Kidney (tissue), 14 donors: ENCODE measurements around the gene MYCN. TPM values are rescaled to one million over a fixed set of nuclear protein-coding genes. Genes with fewer than 3 reads are reported as not detected.

Source experiments
- DNase-seq, 5 donors: peaks; one replicate each; pipeline ENCODE4 v3.0.0-alpha.2; 2013 to 2020
- FAIRE-seq: peaks from 2 replicates; lab custom pipeline; 2012; peaks lifted over from hg19 to GRCh38; lab: Jason Lieb, UNC
- H3K27ac ChIP-seq, 2 donors: one replicate each; pipeline ENCODE4 v1.7.0; 2013; ENCODE audit warnings: low read depth in 2 of 2, low read length in 2 of 2, inconsistent platforms in 1 of 2
- H3K27me3 ChIP-seq: one replicate; pipeline ENCODE4 v1.7.1; 2013; ENCODE audit warnings: low read length, inconsistent platforms; ENCODE audit not compliant: control insufficient read depth, insufficient read depth
- H3K36me3 ChIP-seq, 3 donors: one replicate each; pipeline versions ENCODE4 v1.7.0 to v1.7.1; 2013; ENCODE audit warnings: low read length in 3 of 3, control low read depth in 1 of 3, inconsistent platforms in 1 of 3; ENCODE audit not compliant: insufficient read depth in 3 of 3, control insufficient read depth in 2 of 3
- H3K4me1 ChIP-seq, 3 donors: one replicate each; pipeline versions ENCODE4 v1.7.0 to v1.7.1; 2013; ENCODE audit warnings: low read length in 3 of 3, inconsistent platforms in 1 of 3, low read depth in 1 of 3; ENCODE audit not compliant: control insufficient read depth in 2 of 3, insufficient read depth in 2 of 3
- H3K4me3 ChIP-seq, 3 donors: one replicate each; pipeline versions ENCODE4 v1.7.0 to v1.8.1; 2013; ENCODE audit warnings: low read length in 3 of 3, control low read depth in 1 of 3, inconsistent platforms in 1 of 3
- H3K9ac ChIP-seq, 3 donors: one replicate each; pipeline versions ENCODE4 v1.7.0 to v1.7.1; 2013; ENCODE audit warnings: low read length in 3 of 3, control low read depth in 1 of 3, inconsistent platforms in 1 of 3
- H3K9me3 ChIP-seq, 3 donors: one replicate each; pipeline versions ENCODE4 v1.7.0 to v1.7.1; 2013; ENCODE audit warnings: low read length in 3 of 3, control low read depth in 1 of 3, inconsistent platforms in 1 of 3; ENCODE audit not compliant: control insufficient read depth in 2 of 3, insufficient read depth in 1 of 3
- intact Hi-C: fragments of 100-400 bp; cut with DNase I; formaldehyde crosslinking; loops from one replicate; pipeline ENCODE4 v1.11.1; 2022
- polyA plus RNA-seq: library from polyadenylated mRNA; stranded (reverse); fragments of 350-450 nt; fragmentation: Illumina TruSeq; extraction: RNeasy Lipid Tissue Mini Kit (QIAGEN cat#74804); gene quantifications from one replicate; pipeline ENCODE4 v1.2.3, GENCODE V29; 2014; ENCODE audit warnings: low read depth, low replicate concordance; ENCODE audit not compliant: insufficient read depth
- total RNA-seq: library from RNA; stranded (reverse); fragmentation: NEBNext Ultra II Directional; extraction: Animal tissue kit (Norgen Biotek cat#: 25700); gene quantifications from one replicate; pipeline ENCODE4 v1.2.1, GENCODE V29; 2021
- TF ChIP-seq, protein P1 (sequence below): IDR thresholded peaks from 3 replicates; pipeline ENCODE4 v1.5.1; 2012; ENCODE audit warnings: mild to moderate bottlenecking, moderate library complexity, borderline replicate concordance; ENCODE audit not compliant: insufficient read depth; ENCODE audit errors: extremely low read depth
- donor health status: control.
- donor health status: control.
- donor health status: control.
- donor health status: control.
- donor health status: control.
- donor health status: DM: yes; HTN: yes; CAD: no.
- donor health status: Normal renal cell carcinoma (clear cell type).

The MYCN gene
- total and polyA plus RNA-seq, 2 donors from 2014 or later = 1.7 to 2.2 TPM

DNA sequence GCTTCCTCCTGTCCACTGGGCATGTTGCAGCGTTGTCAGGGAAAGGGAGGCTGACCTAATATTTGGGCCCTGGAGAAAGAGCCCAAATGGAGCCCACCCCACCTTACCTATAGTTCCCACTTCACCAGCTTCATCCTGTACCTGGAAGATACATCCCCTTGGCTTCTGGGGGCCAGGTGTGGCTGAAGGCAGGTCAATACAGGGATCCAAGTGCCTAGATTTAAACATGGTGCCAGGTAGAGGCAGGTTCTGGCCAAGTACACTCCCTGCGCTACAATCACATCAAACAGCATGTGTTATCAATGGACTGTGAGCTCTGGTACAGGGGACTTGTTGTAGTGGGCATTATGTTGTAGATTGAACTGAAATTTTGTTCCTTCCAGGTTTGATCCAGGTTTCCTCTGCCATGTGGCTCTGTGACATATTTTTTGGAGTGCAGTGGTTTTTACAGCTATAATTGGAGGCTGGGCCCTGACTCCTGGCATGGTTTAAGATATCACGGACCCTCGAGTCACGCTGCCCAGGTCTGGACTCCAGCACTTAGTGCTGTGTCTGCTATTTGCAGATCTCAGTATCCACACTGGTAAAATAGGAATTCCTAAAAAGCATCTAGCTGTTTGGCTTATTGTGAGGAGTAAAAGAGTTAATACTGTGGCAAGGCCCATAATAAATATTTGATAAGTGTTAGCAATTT lies 23.8 kb downstream of the MYCN start:
- Histone ChIP-seq H3K9ac (no peak overlapping the region), H3K27me3 (no peaks in the 10 kb centered on the region), H3K27ac (no peak overlapping the region), H3K9me3 (no peaks in the 10 kb centered on the region), H3K36me3 (no peaks in the 10 kb centered on the region), H3K4me3 (no peak overlapping the region), H3K4me1 (no peaks in the 10 kb centered on the region)
- FAIRE-seq = no peak
- DNase-seq = no peak
- TF ChIP-seq, protein P1, sequence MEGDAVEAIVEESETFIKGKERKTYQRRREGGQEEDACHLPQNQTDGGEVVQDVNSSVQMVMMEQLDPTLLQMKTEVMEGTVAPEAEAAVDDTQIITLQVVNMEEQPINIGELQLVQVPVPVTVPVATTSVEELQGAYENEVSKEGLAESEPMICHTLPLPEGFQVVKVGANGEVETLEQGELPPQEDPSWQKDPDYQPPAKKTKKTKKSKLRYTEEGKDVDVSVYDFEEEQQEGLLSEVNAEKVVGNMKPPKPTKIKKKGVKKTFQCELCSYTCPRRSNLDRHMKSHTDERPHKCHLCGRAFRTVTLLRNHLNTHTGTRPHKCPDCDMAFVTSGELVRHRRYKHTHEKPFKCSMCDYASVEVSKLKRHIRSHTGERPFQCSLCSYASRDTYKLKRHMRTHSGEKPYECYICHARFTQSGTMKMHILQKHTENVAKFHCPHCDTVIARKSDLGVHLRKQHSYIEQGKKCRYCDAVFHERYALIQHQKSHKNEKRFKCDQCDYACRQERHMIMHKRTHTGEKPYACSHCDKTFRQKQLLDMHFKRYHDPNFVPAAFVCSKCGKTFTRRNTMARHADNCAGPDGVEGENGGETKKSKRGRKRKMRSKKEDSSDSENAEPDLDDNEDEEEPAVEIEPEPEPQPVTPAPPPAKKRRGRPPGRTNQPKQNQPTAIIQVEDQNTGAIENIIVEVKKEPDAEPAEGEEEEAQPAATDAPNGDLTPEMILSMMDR = no peak
- intact Hi-C loops = no loop called here

DNA sequence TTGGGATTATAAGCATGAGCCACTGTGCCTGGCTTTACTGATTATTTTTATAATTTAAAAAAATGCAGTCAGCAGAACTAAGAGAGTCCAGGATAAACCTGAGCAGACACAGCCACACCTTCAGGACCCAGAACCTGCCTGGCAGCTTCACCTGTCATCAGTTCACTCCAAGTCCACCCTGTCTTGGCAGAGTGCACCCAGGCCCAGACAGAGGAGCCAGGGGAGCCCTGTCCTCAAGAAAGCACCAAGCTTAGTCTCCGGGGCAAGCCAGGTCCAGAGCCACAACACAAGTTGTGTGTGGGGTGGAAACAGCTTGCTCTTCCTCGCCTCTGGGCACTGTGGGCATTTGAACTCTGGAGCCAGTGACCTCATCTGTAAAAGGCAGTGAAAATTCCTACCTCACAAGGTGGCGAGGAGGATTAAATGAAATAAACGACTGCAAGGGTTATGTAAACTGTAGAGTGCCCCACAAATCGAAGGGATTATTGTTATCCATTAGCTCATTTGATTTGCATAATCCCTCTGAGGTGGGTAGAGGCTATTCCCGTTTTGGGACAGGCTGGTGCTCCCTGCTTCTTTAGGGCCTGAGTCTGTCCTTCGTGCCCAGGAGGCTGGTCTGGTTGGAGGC lies 24.7 kb downstream of the MYCN start:
- FAIRE-seq (no peak), DNase-seq (no peak)
- Histone ChIP-seq H3K9me3 (no peaks in the 10 kb centered on the region), H3K27me3 (no peaks in the 10 kb centered on the region), H3K4me1 (no peaks in the 10 kb centered on the region), H3K36me3 (no peaks in the 10 kb centered on the region), H3K9ac (no peak overlapping the region), H3K4me3 (no peak overlapping the region), H3K27ac (no peak overlapping the region)
- TF ChIP-seq, protein P1 = no peak
- intact Hi-C loops = no loop called here

DNA sequence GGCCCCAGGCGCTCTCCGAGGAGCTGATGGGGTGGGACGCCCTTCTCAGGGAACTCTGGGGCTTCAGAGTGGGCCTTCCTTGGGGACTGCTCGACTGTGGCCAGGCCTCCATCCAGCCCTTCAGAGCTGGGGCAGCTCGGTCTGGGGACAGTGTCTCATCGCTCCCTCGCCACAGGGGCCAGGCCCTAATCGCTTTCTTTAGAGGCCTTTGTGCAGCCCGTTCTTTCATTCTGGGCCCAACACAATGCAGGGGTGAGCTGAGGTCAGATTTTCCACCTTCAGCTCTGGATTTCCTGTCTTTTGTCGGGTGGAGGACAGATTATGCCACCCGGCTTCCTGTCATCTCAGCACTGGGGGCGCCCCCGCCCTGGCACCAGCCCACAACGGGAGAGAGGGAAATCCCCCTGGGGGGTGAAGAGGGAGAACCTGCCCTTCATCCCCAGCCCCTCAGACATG lies 25.2 kb downstream of the MYCN start:
- Histone ChIP-seq H3K36me3 (no peaks in the 10 kb centered on the region), H3K9me3 (no peaks in the 10 kb centered on the region), H3K9ac (no peak overlapping the region), H3K27ac (no peak overlapping the region), H3K4me1 (no peaks in the 10 kb centered on the region), H3K4me3 (no peak overlapping the region), H3K27me3 (no peaks in the 10 kb centered on the region)
- TF ChIP-seq, protein P1 = no peak
- FAIRE-seq = no peak
- intact Hi-C loops = no loop called here
- DNase-seq = no peak
